Measurements from ENCODE around the gene CALD1. TPM values are rescaled to one million over a fixed set of nuclear protein-coding genes. Genes with fewer than 3 reads are reported as not detected.

CALD1 gene
- total RNA-seq, 6 donors from 2014 or later: 98.6 to 156 (median 124) TPM

DNA sequence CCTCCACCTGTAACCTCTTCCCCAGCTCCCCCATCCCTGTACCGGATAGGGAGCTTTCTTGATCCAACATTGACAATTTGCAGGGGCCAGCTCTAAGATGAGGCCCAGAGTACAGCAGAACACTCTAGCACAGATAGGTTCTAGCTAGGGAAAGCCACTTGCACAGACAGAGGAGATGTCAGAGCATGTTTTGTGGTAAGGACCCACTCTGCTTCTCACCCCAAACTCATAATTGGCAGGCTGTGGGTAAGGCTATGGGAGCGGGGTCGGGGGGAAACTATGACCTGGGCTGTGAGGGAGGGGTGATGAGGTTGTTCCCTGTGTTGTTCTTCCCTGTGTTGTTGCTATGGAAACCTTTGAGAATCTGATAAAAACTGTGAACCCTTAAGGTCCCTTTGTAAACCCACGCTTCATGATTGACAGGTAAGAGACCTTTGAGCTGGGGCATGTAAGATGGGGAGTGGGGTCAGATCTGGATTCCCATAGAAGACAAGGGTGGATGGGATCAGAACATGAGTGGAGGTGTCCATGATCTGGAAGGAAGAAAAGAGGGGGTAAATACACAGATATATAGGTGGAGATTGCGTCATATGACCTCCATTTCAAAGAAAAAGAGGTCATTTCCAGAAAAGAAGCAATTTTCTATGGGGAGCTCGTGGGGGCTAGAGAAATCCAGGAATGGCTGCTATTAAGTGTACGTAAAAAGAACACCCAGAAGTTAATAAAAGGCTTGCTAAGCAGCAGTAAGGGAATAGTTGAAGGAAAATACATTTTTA lies 4.0 kb downstream of the CALD1 start:
- WGBS, 2 donors: 68 to 85% methylated on average over 7 of the region's 7 CpGs
- H3K9me3 ChIP-seq: no peaks in the 10 kb centered on the region
- TF ChIP-seq, protein P1, sequence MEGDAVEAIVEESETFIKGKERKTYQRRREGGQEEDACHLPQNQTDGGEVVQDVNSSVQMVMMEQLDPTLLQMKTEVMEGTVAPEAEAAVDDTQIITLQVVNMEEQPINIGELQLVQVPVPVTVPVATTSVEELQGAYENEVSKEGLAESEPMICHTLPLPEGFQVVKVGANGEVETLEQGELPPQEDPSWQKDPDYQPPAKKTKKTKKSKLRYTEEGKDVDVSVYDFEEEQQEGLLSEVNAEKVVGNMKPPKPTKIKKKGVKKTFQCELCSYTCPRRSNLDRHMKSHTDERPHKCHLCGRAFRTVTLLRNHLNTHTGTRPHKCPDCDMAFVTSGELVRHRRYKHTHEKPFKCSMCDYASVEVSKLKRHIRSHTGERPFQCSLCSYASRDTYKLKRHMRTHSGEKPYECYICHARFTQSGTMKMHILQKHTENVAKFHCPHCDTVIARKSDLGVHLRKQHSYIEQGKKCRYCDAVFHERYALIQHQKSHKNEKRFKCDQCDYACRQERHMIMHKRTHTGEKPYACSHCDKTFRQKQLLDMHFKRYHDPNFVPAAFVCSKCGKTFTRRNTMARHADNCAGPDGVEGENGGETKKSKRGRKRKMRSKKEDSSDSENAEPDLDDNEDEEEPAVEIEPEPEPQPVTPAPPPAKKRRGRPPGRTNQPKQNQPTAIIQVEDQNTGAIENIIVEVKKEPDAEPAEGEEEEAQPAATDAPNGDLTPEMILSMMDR (IDR thresholded peaks at IDR 0.05): no peak
- TF ChIP-seq POLR2A (IDR thresholded peaks at IDR 0.05) (no peak), EP300 (IDR thresholded peaks at IDR 0.05) (no peak), POLR2AphosphoS5 (IDR thresholded peaks at IDR 0.05) (no peak)
- H3K4me3 ChIP-seq: no peak overlapping the region
- ATAC-seq (ENCODE audit: low FRiP score in 2 of 2): no peak
- H3K27ac ChIP-seq: no peak overlapping the region
- no peaks in the 10 kb centered on the region for H3K27me3 ChIP-seq
- no peak for DNase-seq
- peaks cover 6 to 21% (median 16%) of the 10 kb centered on the region in 4 donors for H3K4me1 ChIP-seq
- peaks cover 0 to 3% (median 0%) of the 10 kb centered on the region in 4 donors for H3K36me3 ChIP-seq

DNA sequence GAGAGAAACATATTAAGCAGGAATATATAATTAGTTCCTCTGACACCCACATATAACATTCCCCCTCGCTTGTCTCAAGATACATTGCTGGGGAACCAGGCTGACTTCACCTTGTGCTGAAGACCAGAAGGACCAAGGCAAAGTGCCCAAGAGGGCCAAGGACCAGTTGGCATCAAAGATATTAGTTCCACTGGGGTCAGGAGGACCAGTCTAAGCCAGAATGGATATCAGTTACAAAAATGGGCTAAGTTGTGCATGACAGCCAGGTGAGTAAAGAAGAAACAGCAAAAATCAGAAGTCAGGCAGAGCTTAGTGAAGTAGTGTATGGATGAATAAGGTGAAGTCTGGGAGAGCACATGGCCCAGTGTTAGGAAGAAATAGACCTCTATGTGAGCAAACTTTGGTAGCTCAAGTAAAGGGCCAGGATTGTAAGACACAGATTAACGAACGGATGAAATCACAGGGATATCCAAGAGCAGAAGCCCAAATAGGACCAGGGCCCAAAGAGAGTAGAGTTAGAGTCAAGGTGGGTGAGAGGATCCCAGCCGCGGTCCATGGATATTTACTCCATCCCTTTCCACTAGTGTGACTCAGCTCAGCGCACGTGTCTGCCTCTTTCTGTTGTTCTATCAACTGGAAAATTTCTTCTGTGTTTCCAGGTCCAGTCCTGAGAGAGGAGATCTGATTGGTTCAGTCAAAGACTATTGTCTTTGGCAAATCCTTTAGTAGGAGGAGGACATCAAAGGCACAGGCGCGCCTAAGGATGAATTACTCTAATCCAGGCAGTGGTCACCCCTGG lies 5.0 kb downstream of the CALD1 start:
- Histone ChIP-seq H3K4me3 (no peak overlapping the region), H3K27ac (no peak overlapping the region), H3K4me1 (peaks cover 0 to 15% (median 9%) of the 10 kb centered on the region in 4 donors), H3K27me3 (no peaks in the 10 kb centered on the region), H3K9me3 (no peaks in the 10 kb centered on the region), H3K36me3 (peaks cover 0 to 3% (median 0%) of the 10 kb centered on the region in 4 donors)
- TF ChIP-seq EP300 (IDR thresholded peaks at IDR 0.05) (no peak), POLR2A (IDR thresholded peaks at IDR 0.05) (no peak), POLR2AphosphoS5 (IDR thresholded peaks at IDR 0.05) (no peak)
- TF ChIP-seq, protein P1 (IDR thresholded peaks at IDR 0.05): no peak
- no peak for ATAC-seq (ENCODE audit: low FRiP score in 2 of 2)
- WGBS, 2 donors: 89 to 97% methylated on average over 9 of the region's 9 CpGs
- DNase-seq: no peak

DNA sequence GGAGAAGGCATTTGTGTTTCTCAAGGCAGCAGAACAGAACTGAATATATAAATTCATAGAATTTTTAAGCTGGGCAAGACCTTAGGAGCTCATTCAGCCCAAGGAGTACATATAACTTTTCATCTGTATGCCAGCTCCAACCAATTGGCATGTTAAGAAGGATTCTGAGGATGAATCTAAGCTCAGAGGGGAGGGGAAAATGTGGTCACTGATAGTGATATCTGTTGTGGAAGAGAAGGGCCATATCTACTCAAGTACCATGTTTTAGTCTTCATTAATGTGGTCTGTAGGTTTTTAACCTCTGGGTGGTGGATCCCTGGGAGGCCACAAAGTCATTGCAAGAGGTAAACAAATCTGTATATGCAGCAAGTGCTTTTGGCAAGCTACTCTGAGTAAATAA lies 6.4 kb downstream of the CALD1 start:
- Histone ChIP-seq H3K4me1 (peaks cover 0 to 22% (median 18%) of the 10 kb centered on the region in 4 donors), H3K4me3 (no peak overlapping the region), H3K36me3 (peaks cover 0 to 3% (median 0%) of the 10 kb centered on the region in 4 donors), H3K27me3 (no peaks in the 10 kb centered on the region), H3K27ac (no peak overlapping the region), H3K9me3 (no peaks in the 10 kb centered on the region)
- DNase-seq (no peak), ATAC-seq (ENCODE audit: low FRiP score in 2 of 2) (no peak)
- no peak for TF ChIP-seq EP300 (IDR thresholded peaks at IDR 0.05)
- no peak for TF ChIP-seq POLR2AphosphoS5 (IDR thresholded peaks at IDR 0.05)
- TF ChIP-seq, protein P1 (IDR thresholded peaks at IDR 0.05): no peak
- TF ChIP-seq POLR2A (IDR thresholded peaks at IDR 0.05): no peak

DNA sequence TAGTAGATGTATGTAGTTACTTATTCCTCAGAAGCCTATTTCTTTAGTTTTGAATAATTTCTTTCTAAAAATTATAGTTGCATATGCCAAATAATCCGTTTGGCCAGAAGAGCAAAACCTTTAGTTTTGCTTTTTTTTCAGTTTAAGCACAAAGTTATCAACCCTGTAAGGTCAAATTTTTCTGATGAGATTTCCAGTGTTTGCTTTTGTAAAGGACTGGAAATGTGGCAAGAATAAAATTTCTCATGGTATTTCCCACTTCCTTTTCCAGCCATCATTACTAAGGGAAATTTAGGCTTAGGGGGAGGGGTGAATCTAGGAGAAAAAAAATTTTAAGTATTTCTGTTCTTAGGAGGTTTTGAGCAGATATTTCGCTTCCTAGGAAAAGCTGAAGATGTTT lies 7.6 kb downstream of the CALD1 start:
- H3K36me3 ChIP-seq: peaks cover 0 to 3% (median 0%) of the 10 kb centered on the region in 4 donors
- H3K4me3 ChIP-seq: no peak overlapping the region
- 46 to 60% methylated on average over 2 of the region's 2 CpGs for WGBS, 2 donors
- peak overlapping the region in 1 of 4 donors; percentile 32 for H3K27ac ChIP-seq
- H3K4me1 ChIP-seq: peaks cover 0 to 16% (median 14%) of the 10 kb centered on the region in 4 donors
- H3K27me3 ChIP-seq: no peaks in the 10 kb centered on the region
- no peak for TF ChIP-seq EP300 (IDR thresholded peaks at IDR 0.05)
- TF ChIP-seq, protein P1 (IDR thresholded peaks at IDR 0.05): no peak
- no peak for TF ChIP-seq POLR2A (IDR thresholded peaks at IDR 0.05)
- TF ChIP-seq POLR2AphosphoS5 (IDR thresholded peaks at IDR 0.05): no peak
- H3K9me3 ChIP-seq: no peaks in the 10 kb centered on the region
- no peak for ATAC-seq (ENCODE audit: low FRiP score in 2 of 2)
- DNase-seq: no peak

Measured in upper lobe of left lung (tissue), 6 donors.